ENCODE data around the gene ATRIP.

DNA sequence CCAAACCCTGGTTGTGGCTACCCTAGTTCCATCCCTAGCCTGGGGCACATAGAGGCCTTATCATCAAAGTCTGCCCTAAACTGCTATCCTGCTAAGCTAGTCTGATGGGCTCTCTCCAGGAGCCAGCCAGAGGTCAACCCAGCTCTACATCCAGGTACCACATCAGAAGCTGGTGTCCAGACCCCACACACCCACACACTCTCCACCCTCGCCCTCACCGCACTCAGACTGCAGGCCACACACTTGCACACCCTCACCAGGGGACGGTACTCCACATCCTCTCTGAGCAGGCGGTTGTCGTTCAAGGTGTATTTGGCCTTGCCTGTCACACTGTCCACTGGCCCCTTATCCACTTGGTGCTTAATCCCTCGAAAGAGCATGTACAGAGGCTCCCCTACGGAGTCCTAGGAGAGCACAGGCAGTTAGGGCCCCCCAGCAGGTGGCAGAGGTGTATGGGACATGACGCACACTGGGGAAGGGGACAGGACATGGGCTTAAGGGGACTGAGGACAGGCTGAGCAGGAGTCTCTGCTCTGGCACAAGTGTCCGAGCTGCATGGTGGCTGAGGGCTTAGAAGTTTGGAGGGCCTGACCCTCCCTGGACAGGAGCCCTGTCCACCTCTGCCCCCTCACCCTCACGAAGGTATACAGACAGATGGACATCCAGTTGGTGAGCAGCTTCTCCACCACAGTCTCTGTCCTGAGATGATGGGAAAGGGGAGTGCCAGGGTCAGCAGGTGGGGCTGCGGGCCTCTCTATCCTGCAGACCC lies 34.7 kb upstream of the ATRIP start:
- TF ChIP-seq POLR2A (IDR thresholded peaks at IDR 0.05), result no peak
- TF ChIP-seq, protein P1, sequence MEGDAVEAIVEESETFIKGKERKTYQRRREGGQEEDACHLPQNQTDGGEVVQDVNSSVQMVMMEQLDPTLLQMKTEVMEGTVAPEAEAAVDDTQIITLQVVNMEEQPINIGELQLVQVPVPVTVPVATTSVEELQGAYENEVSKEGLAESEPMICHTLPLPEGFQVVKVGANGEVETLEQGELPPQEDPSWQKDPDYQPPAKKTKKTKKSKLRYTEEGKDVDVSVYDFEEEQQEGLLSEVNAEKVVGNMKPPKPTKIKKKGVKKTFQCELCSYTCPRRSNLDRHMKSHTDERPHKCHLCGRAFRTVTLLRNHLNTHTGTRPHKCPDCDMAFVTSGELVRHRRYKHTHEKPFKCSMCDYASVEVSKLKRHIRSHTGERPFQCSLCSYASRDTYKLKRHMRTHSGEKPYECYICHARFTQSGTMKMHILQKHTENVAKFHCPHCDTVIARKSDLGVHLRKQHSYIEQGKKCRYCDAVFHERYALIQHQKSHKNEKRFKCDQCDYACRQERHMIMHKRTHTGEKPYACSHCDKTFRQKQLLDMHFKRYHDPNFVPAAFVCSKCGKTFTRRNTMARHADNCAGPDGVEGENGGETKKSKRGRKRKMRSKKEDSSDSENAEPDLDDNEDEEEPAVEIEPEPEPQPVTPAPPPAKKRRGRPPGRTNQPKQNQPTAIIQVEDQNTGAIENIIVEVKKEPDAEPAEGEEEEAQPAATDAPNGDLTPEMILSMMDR (IDR thresholded peaks at IDR 0.05), result no peak
